ENCODE data around the gene LRRC41. TPM values are rescaled to one million over a fixed set of nuclear protein-coding genes. Genes with fewer than 3 reads are reported as not detected.
A peak's percentile ranks its signal among the peaks of the same experiment; 100 is the strongest.

Gene LRRC41
- total and polyA plus RNA-seq, 4 donors = 22.0 to 58.4 (median 27.7) TPM

GRCh38 chr1:46301406-46301807 lies 2.0 kb downstream of the LRRC41 start:
- Histone ChIP-seq H3K36me3 (ENCODE audit: control insufficient read depth in 4 of 4, insufficient read depth in 3 of 4, low read depth in 1 of 4, low read length in 3 of 4) (peaks cover 6 to 17% (median 14%) of the 10 kb centered on the region in 4 donors), H3K4me3 (ENCODE audit: low read depth in 1 of 3, low read length in 3 of 3) (peak overlapping the region; percentile 72 to 95 (median 88)), H3K4me1 (ENCODE audit: control insufficient read depth in 4 of 4, insufficient read depth in 4 of 4, low read length in 3 of 4) (peaks cover 6 to 26% (median 19%) of the 10 kb centered on the region in 4 donors), H3K9me3 (ENCODE audit: control insufficient read depth in 4 of 4, low read length in 3 of 4) (no peaks in the 10 kb centered on the region), H3K27ac (ENCODE audit: low read depth in 1 of 2, low read length in 2 of 2) (peak overlapping the region; percentile 95 to 96), H3K27me3 (ENCODE audit: control insufficient read depth in 4 of 4, insufficient read depth in 4 of 4, low read length in 3 of 4) (no peaks in the 10 kb centered on the region), H3K9ac (ENCODE audit: low read depth in 1 of 2, low read length in 2 of 2) (peak overlapping the region; percentile 29 to 91)
- 11% methylated on average over 17 of the region's 17 CpGs for WGBS
- no peak for DNase-seq (ENCODE audit: low spot score)
- TF ChIP-seq FOXA1 (IDR thresholded peaks at IDR 0.05) (no peak), MAX (IDR thresholded peaks at IDR 0.05) (no peak), CTCF (IDR thresholded peaks at IDR 0.05; ENCODE audit: low read depth, low read length, missing input control) (no peak), ZBTB33 (IDR thresholded peaks at IDR 0.05) (no peak)

- Histone ChIP-seq H3K27me3 (ENCODE audit: control insufficient read depth in 4 of 4, insufficient read depth in 4 of 4, low read length in 3 of 4) (no peaks in the 10 kb centered on the region), H3K9ac (ENCODE audit: low read depth in 1 of 2, low read length in 2 of 2) (peak overlapping the region; percentile 29 to 91), H3K4me1 (ENCODE audit: control insufficient read depth in 4 of 4, insufficient read depth in 4 of 4, low read length in 3 of 4) (peaks cover 6 to 26% (median 19%) of the 10 kb centered on the region in 4 donors), H3K36me3 (ENCODE audit: control insufficient read depth in 4 of 4, insufficient read depth in 3 of 4, low read depth in 1 of 4, low read length in 3 of 4) (peaks cover 6 to 20% (median 16%) of the 10 kb centered on the region in 4 donors), H3K27ac (ENCODE audit: low read depth in 1 of 2, low read length in 2 of 2) (peak overlapping the region; percentile 95 to 96), H3K4me3 (ENCODE audit: low read depth in 1 of 3, low read length in 3 of 3) (peak overlapping the region; percentile 72 to 95 (median 88)), H3K9me3 (ENCODE audit: control insufficient read depth in 4 of 4, low read length in 3 of 4) (no peaks in the 10 kb centered on the region)
- 57% methylated on average over 6 of the region's 6 CpGs for WGBS
- no peak for DNase-seq (ENCODE audit: low spot score)
- no peak for TF ChIP-seq CTCF (IDR thresholded peaks at IDR 0.05; ENCODE audit: low read depth, low read length, missing input control)
- no peak for TF ChIP-seq RAD21 (IDR thresholded peaks at IDR 0.05)
- no peak for TF ChIP-seq TAF1 (conservative IDR thresholded peaks at IDR 0.05)
- TF ChIP-seq ZBTB33 (IDR thresholded peaks at IDR 0.05) = no peak
These were observed 2.6 kb downstream of the LRRC41 start for GRCh38 chr1:46300673-46301405.

All from liver (tissue), 9 donors.